Esophagus muscularis mucosa (tissue), 4 donors: ENCODE measurements around the gene NAA50.

ENCODE experiments used
- CTCF ChIP-seq, 3 experiments: fragments of 200-600 bp in 2 of 3; fragments of 450-650 bp in 1 of 3; sonication (generic) in 2 of 3; IDR thresholded peaks; one replicate each; pipeline ENCODE4 v1.5.1; 2017 to 2019; ENCODE audit warnings: antibody characterized with exemption in 3 of 3, mild to moderate bottlenecking in 2 of 3, moderate library complexity in 1 of 3
- EP300 ChIP-seq: sonication (generic); formaldehyde crosslinking; IDR thresholded peaks from one replicate; pipeline ENCODE4 v1.6.1; 2017; ENCODE audit warnings: antibody characterized with exemption
- POLR2A ChIP-seq: fragments of 450-650 bp; IDR thresholded peaks from one replicate; pipeline ENCODE4 v1.6.1; 2017; ENCODE audit warnings: antibody characterized with exemption, moderate library complexity, mild to moderate bottlenecking, low read depth
- POLR2AphosphoS5 ChIP-seq, 2 donors: sonication (generic); formaldehyde crosslinking; IDR thresholded peaks; one replicate each; pipeline ENCODE4 v1.6.1; 2017; ENCODE audit warnings: antibody characterized with exemption in 2 of 2

GRCh38 chr3:113684271-113684819 lies 61.7 kb downstream of the NAA50 start:
- TF ChIP-seq EP300 (no peak), CTCF (IDR thresholded peaks at IDR 0.05) (no peak), POLR2AphosphoS5 (IDR thresholded peaks at IDR 0.05) (no peak), POLR2A (no peak)
